HT1080 (cell line): ENCODE results near the gene PLSCR4. TPM values are rescaled to one million over a fixed set of nuclear protein-coding genes. Genes with fewer than 3 reads are reported as not detected.

Experiments
- DNase-seq: peaks from one replicate; pipeline ENCODE4 v3.0.0-alpha.2; 2015; ENCODE audit warnings: low read depth
- total RNA-seq: library from RNA; depleted of rRNA; stranded (reverse); fragments of >200 nt; shearing (Covaris generic); gene quantifications from 2 replicates; pipeline ENCODE4 v1.2.3, GENCODE V29; 2014

PLSCR4 gene
- total RNA-seq, 1 experiment from 2014 or later, result 2.6 TPM

DNA sequence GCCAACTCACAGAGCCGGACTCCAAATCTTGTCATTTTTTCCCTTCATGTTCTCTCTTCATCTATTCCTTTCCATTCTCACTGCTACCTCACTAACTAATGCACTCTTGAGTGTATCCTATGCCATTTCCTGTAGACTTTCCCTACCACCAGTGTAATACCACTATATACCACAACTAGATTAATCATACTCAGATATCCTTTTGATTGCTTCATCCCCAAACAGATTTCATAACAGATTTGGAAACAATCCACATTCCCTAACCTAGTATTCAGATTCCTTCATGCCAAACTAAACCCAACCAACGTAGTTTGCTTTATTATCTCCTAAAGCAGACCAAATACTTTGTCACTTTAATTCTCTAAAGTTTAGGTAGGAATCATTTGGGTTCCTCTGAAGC, 87.3 kb downstream of the PLSCR4 start:
- peak; percentile 91 for DNase-seq

DNA sequence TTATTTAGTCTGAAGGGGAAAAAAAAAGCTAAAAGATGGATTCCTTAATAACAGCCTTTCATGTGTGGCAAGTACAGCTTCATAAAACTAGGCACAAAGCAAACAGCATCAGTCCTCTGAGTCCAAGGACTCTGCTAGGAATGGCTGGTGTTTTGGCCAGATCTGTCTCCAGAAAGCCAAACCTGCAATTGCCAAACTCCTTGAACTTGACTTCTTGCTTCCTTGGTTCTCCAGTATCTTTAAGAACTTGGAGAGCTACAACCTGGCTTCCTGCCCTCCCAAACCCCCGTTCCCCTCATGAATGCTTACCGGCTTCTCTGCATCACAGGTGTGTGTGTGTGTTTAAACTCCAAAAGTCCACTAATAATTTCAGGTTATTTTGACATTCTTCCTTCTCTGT, 88.3 kb downstream of the PLSCR4 start:
- DNase-seq, result no peak

DNA sequence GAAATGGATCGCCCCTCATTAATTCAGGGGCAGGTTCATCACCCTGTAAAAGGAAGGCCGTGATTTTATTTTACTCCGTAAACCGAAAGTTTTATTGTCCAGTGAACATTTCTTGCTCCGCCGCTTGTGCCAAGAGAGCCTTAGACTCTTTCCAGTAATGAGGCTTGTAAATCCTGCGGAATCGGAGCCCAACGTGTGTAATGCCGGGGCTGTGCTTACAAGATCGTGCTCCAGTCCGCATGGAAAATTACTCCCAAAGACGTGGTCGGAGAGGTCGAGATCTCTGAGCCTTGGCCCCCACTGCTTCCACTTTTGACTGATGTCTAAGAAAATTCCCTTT, 89.3 kb downstream of the PLSCR4 start:
- no peak for DNase-seq

DNA sequence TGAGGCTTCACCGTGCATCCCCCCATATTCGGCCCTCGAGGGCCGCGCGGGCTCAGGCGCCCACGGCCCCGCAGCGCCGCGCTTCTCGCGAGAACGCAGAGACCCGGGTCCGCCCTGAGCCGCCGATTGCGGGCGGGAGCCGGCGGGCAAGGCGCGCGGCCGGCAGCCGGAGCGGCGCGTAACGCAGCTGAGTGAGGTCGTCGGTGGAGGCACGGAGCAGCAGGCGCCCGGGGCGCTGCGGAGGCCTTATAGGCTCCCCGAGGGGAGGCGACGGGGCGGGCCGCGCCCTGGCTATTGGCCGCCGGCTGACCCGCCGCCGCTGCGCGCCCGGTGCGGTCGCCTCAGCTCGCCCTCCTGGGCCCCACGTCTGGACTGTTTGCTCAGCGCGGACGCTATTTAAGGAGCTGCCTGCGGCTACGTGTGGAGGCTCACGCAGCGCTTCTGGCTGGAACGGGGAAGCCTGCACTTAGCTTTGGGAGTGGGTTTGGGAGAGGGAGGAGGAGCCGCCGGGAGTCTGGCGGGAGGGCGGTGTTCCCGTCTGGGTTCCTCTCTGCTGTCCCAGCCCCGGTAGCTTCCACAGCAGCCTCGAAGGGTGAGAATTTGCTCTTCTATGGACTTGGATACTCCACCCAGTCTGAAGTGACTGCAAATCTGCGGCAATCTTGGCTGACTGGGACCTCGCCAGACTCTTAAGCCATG, 89.8 kb downstream of the PLSCR4 start, which contains the start of gene PLOD2:
PLOD2 (minus strand) TSS at position 221 of the 699 bp plus-strand sequence; CDS start at position 26, 195 bp downstream.
- DNase-seq, result peak; percentile 87

DNA sequence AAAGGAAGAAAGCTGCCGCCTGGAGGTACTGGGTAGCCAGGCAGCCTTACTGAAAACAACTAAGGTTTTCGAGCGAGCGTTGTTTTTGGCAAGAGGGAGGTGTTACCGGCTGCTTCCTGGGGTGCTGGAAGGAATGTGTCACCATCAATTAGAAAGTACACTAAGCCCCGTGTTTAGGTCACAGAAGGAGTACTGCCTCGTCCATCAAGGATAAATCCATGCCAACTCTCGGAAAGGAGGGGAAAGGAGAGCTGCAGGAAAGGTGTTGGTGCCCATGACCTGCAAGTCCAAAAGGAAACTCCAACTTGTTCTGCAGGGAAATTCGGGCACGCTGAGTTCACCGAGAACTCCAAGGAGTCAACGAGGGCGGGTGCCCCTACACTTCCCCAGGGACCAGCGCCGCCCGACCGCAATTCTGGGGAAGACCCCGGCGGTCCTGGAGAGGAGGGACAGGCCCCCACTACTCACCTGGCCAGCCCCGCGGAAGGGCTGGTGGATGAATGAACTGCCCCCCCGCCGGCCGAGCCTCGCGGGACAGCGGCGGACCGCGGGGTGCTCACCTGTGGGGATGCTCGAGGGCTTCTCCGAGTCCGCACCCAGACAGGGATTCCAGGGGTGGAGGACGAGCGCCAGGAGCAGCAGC, 90.5 kb downstream of the PLSCR4 start:
- DNase-seq, result peak; percentile 93

DNA sequence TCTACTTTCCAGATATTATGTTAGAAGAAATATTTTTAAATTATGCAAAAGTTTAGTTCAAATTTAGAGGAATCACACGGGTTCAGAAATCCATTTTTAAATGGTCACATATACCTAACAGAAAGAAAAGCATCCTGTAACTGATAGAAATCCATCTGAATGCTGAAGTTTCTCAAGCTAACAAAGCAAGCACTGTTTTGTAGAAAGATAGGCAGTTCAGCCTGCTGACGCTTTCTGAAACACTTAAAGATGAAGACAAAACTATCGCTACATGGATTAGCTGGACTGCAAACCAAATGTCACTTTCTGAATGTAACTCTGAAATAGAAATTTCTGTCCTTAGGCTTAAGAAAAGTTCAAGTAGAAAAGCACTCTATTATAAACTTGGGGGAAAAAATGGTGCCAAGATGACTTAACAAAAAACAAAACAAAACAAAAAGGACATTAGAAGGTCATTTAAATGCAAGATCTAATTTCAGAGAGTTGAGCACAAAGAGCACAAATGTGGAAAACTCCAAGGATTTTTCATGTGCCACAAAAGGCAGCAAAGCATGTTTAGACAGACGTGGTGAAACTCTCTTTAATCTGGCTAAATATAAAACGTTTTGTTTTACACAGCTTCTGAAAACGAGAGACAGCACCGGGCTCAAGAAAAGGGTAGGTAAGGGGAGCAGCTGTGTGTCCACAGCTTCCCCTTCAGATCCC, 91.1 kb downstream of the PLSCR4 start:
- DNase-seq, result no peak

DNA sequence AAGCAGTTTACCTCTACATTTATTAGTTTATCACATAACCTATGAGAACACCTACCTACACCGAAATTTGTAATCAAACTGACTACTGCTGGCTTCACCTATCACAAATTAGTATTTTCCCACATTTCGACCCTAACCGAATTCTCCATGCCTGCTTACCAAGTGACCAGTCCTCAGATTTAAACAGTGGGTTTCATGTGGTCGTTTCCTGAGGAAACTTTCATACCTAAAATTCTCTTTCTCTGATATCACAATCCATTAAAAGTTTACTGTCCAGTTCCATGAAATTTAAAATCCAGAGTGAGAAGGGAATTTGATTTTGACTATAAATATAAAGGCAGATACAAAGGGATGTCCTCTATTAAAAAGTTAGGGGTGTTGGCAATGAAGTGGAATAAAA, 91.9 kb downstream of the PLSCR4 start:
- no peak for DNase-seq

DNA sequence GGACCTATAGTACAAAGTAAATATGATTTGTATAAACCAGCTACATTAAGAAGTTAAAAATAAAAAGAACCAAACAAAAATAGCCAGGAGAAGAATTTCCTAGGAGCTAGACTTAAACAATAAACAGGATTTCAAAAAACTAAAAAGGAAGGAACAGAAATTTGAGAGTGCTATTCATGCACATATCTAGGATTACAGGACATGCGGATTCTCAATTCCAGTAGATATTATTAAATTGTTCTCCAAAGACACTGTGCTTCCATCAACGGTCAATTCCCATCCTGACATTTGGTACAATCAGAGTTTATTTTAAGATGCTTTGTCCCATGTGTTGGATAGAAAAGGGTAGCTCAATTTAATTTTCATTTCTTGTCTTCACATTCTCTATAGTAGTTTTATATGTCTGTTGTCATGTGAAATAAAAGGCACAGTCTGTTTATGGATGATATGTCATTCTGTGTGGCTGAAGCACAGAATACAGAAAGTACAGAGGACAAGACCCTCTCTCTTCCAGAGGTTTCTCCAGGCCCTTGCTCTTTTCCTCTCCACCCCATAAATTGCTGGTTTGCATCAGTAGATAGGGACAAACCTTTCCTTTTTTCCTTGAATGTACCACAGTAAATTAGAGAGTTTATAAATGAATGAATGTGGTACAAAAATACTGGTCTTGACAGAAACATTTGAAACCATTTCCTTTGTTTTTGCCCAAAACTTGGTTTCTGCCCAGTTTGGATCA, 93.4 kb downstream of the PLSCR4 start:
- DNase-seq, result no peak

DNA sequence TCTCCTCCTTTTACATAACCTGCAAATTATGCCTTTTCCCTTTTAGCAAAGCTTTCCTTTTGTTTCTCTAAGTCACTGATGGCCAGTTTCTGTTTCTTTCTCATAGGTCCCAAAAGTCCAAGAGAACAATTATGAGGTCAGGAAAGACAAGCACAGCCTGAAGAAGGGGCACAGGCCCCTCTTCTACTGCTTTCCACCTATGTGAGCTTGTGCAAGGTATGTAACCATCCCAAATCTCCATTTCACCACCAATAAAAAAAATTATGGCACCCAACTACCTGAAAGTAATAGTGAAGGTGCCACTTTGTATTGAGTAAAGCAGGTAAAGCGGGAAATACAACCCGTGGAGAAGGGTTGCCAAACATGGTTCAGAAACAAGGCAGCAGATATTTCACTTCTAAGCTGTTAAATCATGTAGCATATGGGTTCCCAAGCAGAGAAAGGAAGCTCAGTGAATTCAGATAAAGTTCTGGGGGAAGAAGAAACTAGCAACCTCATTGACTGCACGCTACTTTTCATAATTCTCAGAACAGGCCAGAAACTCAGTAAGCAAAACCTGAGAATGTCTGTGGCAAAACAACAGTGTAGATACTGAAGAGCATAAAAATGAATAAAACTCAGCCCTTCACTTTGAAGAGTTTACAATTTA, 94.1 kb downstream of the PLSCR4 start:
- no peak for DNase-seq

DNA sequence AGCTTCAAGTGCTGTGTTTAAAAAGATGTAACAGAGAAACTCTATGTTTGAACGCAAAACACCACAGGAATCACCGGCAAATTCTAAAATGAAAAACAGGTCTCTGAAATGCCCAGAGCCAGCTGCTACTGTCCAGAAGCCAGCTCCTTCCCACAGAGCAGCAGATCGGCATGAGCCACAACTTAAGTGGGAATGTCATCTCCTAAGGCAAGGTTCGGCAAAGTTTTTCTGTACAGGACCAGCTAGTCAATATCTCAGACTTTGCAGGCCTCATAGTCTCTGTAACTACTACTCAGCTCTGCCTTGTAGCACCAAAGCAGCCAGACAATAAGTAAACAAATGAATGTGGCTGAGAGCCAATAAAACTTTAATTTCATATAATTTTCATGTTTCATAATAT, 94.8 kb downstream of the PLSCR4 start:
- no peak for DNase-seq

DNA sequence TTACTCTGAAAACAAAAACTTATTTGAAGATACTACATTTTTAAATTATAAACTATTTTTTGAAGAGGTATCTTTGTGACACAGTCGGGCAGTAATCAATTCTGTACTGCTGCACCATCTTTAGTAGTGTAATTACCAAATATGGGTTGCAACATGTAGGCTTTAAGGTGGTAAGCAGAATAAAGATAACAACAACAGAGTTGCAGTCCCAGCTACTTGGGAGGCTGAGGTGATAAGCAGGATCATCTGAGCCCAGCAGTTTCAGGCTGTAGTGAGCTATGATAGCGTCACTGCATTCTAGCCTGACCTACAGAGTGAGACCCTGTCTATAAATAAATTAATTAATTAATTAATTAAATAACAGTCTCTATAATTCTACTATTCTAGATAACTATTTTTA, 95.9 kb downstream of the PLSCR4 start:
- DNase-seq, result no peak

DNA sequence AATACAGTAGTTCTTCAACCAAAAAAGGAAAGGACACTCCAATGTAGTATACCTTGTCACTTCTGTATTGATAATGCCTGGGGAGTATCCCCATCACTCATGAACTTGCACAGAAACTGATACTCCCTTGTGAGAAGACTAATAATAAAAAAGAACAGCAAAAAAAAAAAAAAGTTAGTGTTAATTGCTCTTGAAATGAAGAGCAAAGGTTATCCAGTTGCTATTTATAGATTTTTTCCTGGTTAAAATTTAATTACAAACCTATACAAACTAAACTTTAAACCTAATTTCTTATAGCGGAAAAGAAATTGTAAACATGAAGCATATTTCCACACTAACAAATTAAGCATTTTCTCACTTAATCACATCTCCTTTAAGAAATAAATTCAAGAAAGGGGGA, 96.6 kb downstream of the PLSCR4 start:
- DNase-seq, result no peak

DNA sequence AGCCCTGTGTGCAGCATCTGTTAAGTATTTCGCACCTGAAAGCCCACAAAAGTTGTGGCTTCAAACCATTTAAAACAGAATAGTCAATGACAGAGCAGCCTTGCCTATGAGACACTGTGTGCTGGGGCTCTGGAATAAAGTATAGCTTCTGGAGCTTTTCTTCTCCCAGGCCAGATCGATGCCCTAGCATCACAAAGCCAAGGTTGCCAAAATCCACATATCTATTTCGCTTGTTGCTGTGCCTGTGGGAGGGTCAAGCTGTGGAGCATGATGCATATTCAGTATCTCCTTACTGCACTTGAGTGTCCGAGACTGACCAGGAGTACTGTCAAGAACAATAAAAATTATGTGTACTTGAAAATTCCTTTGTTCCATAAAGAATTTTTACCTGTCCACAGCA, 97.5 kb downstream of the PLSCR4 start:
- no peak for DNase-seq

DNA sequence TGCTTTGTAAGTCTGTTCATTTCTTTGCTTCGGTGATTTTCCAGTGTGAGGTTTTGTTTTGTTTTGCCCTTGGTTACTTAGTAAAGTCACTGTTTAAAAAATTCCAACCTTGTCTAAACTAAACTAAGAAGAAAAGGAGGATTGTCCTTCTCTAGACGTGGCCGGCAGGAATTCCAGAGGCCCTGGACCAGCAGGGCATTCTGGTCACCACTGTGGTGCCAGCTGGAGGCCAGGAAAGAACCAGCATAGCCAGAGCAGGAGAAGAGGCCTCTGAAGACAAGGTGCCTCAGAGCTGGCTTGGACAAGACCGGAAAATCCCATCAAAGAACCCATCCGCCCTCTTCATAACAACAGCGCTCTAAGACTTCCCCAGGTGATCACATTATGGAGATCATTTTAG, 98.1 kb downstream of the PLSCR4 start:
- no peak for DNase-seq

DNA sequence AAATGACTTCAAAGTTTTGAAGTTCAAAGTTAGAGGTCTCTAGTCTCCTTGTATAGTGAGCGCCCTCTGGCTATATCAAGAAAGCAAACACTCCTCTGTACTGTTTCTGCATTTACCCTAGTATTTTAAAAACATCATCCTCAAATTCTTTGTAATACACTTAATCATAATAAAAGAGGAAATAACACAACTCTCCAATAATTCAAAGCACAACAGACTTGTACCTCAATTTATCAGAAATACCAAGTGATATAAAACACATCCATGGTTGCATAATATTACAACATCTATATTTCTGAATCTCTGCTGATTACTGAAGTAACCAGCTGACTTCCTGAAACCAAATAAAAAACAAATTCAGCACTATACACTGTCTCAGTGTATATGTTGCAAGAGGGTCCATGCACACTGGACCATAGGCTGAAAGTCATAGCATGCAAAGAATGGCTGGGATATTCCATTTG, 102.4 kb downstream of the PLSCR4 start:
- no peak for DNase-seq

DNA sequence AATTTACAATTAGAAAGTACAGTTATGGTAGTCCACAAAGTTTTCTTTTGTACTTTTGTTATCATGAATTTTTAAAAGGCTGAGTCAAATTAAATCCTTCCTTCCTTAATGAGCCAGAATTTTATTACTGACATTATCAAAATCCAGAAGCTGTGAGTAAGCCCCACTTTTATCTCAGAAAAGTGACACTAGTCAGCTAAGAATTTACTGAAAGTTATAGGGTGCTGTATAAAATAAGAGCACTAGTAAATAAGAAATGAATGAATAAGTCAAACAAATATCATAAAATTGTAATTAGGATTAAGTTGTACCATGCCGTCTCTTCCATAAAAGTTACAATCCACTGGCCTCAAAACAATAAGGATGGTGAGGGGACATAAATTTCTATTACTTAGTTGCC, 105.3 kb downstream of the PLSCR4 start:
- no peak for DNase-seq

DNA sequence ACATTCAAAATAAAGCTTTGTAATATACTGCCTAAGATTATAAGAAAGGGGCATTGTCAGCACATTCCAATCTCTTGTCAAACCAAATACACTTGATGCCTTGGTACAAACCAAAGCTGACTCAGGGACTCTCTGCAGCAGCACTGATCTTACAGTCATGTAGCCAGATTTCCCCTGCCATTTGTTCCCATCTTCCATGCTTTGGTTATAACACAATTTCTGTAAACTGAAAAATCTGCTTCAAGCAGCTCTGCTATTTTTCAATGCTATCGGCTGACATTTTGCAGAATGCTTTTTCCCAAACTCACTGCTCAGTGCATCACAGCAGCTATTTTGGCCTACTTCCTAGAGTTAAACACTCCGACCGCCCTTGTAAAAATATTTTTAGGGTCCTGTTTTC, 108.1 kb downstream of the PLSCR4 start:
- no peak for DNase-seq
